HepG2 (cell line): ENCODE measurements around the gene PHEX.

Experiments used
- CBX5 ChIP-seq: sonication (generic); formaldehyde crosslinking; IDR thresholded peaks from 2 replicates; pipeline ENCODE4 v1.4.0; 2020; ENCODE audit warnings: missing genetic modification reagents, borderline replicate concordance
- CTCF ChIP-seq: sonication (generic); formaldehyde crosslinking; IDR thresholded peaks from 2 replicates; pipeline ENCODE4 v1.5.0; 2020; ENCODE audit warnings: mild to moderate bottlenecking, missing genetic modification reagents, moderate library complexity
- FOXP4 ChIP-seq: sonication (generic); formaldehyde crosslinking; IDR thresholded peaks from 2 replicates; pipeline ENCODE4 v1.4.0; 2020; ENCODE audit warnings: missing genetic modification reagents
- NFRKB ChIP-seq: fragments of 450-650 bp; IDR thresholded peaks from 2 replicates; pipeline ENCODE4 v1.6.1; 2017
- POLR2AphosphoS5 ChIP-seq: IDR thresholded peaks from 2 replicates; pipeline ENCODE4 v1.6.1; 2012; ENCODE audit warnings: low read depth, low read length
- RELA ChIP-seq: sonication (generic); formaldehyde crosslinking; IDR thresholded peaks from 2 replicates; pipeline ENCODE4 v1.4.0; 2020; ENCODE audit warnings: missing genetic modification reagents
- UBTF ChIP-seq: sonication (generic); formaldehyde crosslinking; IDR thresholded peaks from 2 replicates; pipeline ENCODE4 v1.4.0; 2020; ENCODE audit warnings: mild to moderate bottlenecking, missing genetic modification reagents
- ZNF780A ChIP-seq: sonication (generic); formaldehyde crosslinking; IDR thresholded peaks from 2 replicates; pipeline ENCODE4 v1.8.0; 2022; ENCODE audit warnings: mild to moderate bottlenecking, missing genetic modification reagents, moderate library complexity
- ZNF878 ChIP-seq: sonication (generic); formaldehyde crosslinking; IDR thresholded peaks from 2 replicates; pipeline ENCODE4 v1.8.1; 2023; ENCODE audit warnings: mild to moderate bottlenecking, missing genetic modification reagents, moderate library complexity

GRCh38 chrX:22234380-22234779 lies 202.3 kb downstream of the PHEX start:
- TF ChIP-seq CBX5 (CRISPR knock-in tag), result no peak
- no peak for TF ChIP-seq UBTF (CRISPR knock-in tag)
- no peak for TF ChIP-seq NFRKB
- no peak for TF ChIP-seq ZNF780A (CRISPR knock-in tag)
- TF ChIP-seq ZNF878 (CRISPR knock-in tag), result no peak
- no peak for TF ChIP-seq FOXP4 (CRISPR knock-in tag)
- TF ChIP-seq RELA (CRISPR knock-in tag), result no peak
- TF ChIP-seq CTCF (CRISPR knock-in tag), result no peak
- TF ChIP-seq POLR2AphosphoS5, result no peak
